Measurements from ENCODE around the gene ACP6.

- no peak for TF ChIP-seq CTCF (IDR thresholded peaks at IDR 0.05)
- TF ChIP-seq POLR2A (IDR thresholded peaks at IDR 0.05), result no peak
Observed at GRCh38 chr1:147633759-147634158, 36.6 kb downstream of the ACP6 start.
